Activated T-cell treated with anti-CD3 and anti-CD28 coated beads, Interleukin-2, amount 50 U/mL, for 24 hours (primary cell): Measurements from ENCODE around the gene ARHGAP12.

Experiments used
- DNase-seq: peaks from one replicate; pipeline ENCODE4 v3.0.0-alpha.2; 2020
- H3K27ac Mint-ChIP-seq: 2 replicates; pipeline ENCODE4 v1.8.0; 2020; ENCODE audit warnings: mild to moderate bottlenecking, mixed read lengths
- H3K27me3 Mint-ChIP-seq: 2 replicates; pipeline ENCODE4 v1.8.0; 2020; ENCODE audit warnings: mixed read lengths
- H3K36me3 Mint-ChIP-seq: 2 replicates; pipeline ENCODE4 v1.8.0; 2020; ENCODE audit warnings: low read depth, mixed read lengths
- H3K4me1 Mint-ChIP-seq: 2 replicates; pipeline ENCODE4 v1.8.0; 2020; ENCODE audit warnings: low read depth, mixed read lengths
- H3K4me3 Mint-ChIP-seq: 2 replicates; pipeline ENCODE4 v1.8.0; 2020; ENCODE audit warnings: mild to moderate bottlenecking, moderate library complexity, mixed read lengths
- H3K9me3 Mint-ChIP-seq: 2 replicates; pipeline ENCODE4 v1.8.0; 2020; ENCODE audit warnings: mixed read lengths

The ARHGAP12 gene

GRCh38 chr10:31956200-31956946, 27.7 kb upstream of the ARHGAP12 start:
- H3K9me3 Mint-ChIP-seq, result peaks cover 12% of the 10 kb centered on the region
- DNase-seq, result no peak
- no peak overlapping the region for H3K27ac Mint-ChIP-seq
- H3K4me3 Mint-ChIP-seq, result no peak overlapping the region
- H3K36me3 Mint-ChIP-seq, result peaks cover 2% of the 10 kb centered on the region
- peaks cover 9% of the 10 kb centered on the region for H3K4me1 Mint-ChIP-seq
- H3K27me3 Mint-ChIP-seq, result no peaks in the 10 kb centered on the region

- peaks cover 19% of the 10 kb centered on the region for H3K9me3 Mint-ChIP-seq
- no peak overlapping the region for H3K27ac Mint-ChIP-seq
- H3K27me3 Mint-ChIP-seq, result no peaks in the 10 kb centered on the region
- H3K4me1 Mint-ChIP-seq, result peaks cover 6% of the 10 kb centered on the region
- H3K36me3 Mint-ChIP-seq, result peaks cover 2% of the 10 kb centered on the region
- no peak overlapping the region for H3K4me3 Mint-ChIP-seq
- DNase-seq, result no peak
Measured at GRCh38 chr10:31954410-31955191, 26.0 kb upstream of the ARHGAP12 start.

GRCh38 chr10:31953480-31953879, 24.8 kb upstream of the ARHGAP12 start:
- peaks cover 19% of the 10 kb centered on the region for H3K9me3 Mint-ChIP-seq
- no peaks in the 10 kb centered on the region for H3K27me3 Mint-ChIP-seq

GRCh38 chr10:31953080-31953479, 24.4 kb upstream of the ARHGAP12 start:
- H3K4me3 Mint-ChIP-seq, result no peak overlapping the region
- no peak for DNase-seq
- H3K27ac Mint-ChIP-seq, result no peak overlapping the region
- H3K27me3 Mint-ChIP-seq, result no peaks in the 10 kb centered on the region
- H3K36me3 Mint-ChIP-seq, result peaks cover 2% of the 10 kb centered on the region
- H3K9me3 Mint-ChIP-seq, result peaks cover 19% of the 10 kb centered on the region
- peaks cover 6% of the 10 kb centered on the region for H3K4me1 Mint-ChIP-seq

More at GRCh38 chr10:31953480-31953879, 24.8 kb upstream of the ARHGAP12 start:
- DNase-seq, result no peak
- Mint-ChIP-seq H3K4me1 (peaks cover 6% of the 10 kb centered on the region), H3K27ac (no peak overlapping the region), H3K4me3 (no peak overlapping the region), H3K36me3 (peaks cover 2% of the 10 kb centered on the region)

- H3K9me3 Mint-ChIP-seq, result peaks cover 19% of the 10 kb centered on the region
Measured at GRCh38 chr10:31952066-31952465, 23.4 kb upstream of the ARHGAP12 start.

GRCh38 chr10:31949266-31949665, 20.6 kb upstream of the ARHGAP12 start:
- Mint-ChIP-seq H3K4me1 (peaks cover 7% of the 10 kb centered on the region), H3K27ac (no peak overlapping the region), H3K9me3 (peaks cover 13% of the 10 kb centered on the region), H3K4me3 (no peak overlapping the region), H3K27me3 (no peaks in the 10 kb centered on the region), H3K36me3 (no peaks in the 10 kb centered on the region)
- no peak for DNase-seq

More at GRCh38 chr10:31952066-31952465, 23.4 kb upstream of the ARHGAP12 start:
- no peak for DNase-seq
- H3K4me3 Mint-ChIP-seq, result no peak overlapping the region
- no peak overlapping the region for H3K27ac Mint-ChIP-seq
- H3K4me1 Mint-ChIP-seq, result peaks cover 6% of the 10 kb centered on the region
- no peaks in the 10 kb centered on the region for H3K27me3 Mint-ChIP-seq
- H3K36me3 Mint-ChIP-seq, result peaks cover 2% of the 10 kb centered on the region

- no peaks in the 10 kb centered on the region for H3K27me3 Mint-ChIP-seq
- no peak overlapping the region for H3K27ac Mint-ChIP-seq
- no peaks in the 10 kb centered on the region for H3K36me3 Mint-ChIP-seq
- DNase-seq, result no peak
- H3K4me3 Mint-ChIP-seq, result no peak overlapping the region
- H3K9me3 Mint-ChIP-seq, result peaks cover 7% of the 10 kb centered on the region
- H3K4me1 Mint-ChIP-seq, result peaks cover 7% of the 10 kb centered on the region
Measured at GRCh38 chr10:31948021-31948420, 19.4 kb upstream of the ARHGAP12 start.

- Mint-ChIP-seq H3K4me3 (no peak overlapping the region), H3K27ac (no peak overlapping the region), H3K4me1 (peaks cover 7% of the 10 kb centered on the region), H3K9me3 (peaks cover 7% of the 10 kb centered on the region), H3K27me3 (no peaks in the 10 kb centered on the region), H3K36me3 (no peaks in the 10 kb centered on the region)
- no peak for DNase-seq
Measured at GRCh38 chr10:31947144-31947926, 18.7 kb upstream of the ARHGAP12 start.

GRCh38 chr10:31945392-31945791, 16.8 kb upstream of the ARHGAP12 start:
- no peaks in the 10 kb centered on the region for H3K9me3 Mint-ChIP-seq
- H3K36me3 Mint-ChIP-seq, result no peaks in the 10 kb centered on the region
- no peak for DNase-seq
- no peak overlapping the region for H3K4me3 Mint-ChIP-seq
- H3K27ac Mint-ChIP-seq, result no peak overlapping the region
- no peaks in the 10 kb centered on the region for H3K27me3 Mint-ChIP-seq
- peaks cover 15% of the 10 kb centered on the region for H3K4me1 Mint-ChIP-seq

GRCh38 chr10:31944071-31944433, 15.4 kb upstream of the ARHGAP12 start:
- no peak overlapping the region for H3K27ac Mint-ChIP-seq
- no peaks in the 10 kb centered on the region for H3K27me3 Mint-ChIP-seq
- no peak overlapping the region for H3K4me3 Mint-ChIP-seq
- no peak for DNase-seq
- no peaks in the 10 kb centered on the region for H3K36me3 Mint-ChIP-seq
- H3K4me1 Mint-ChIP-seq, result peaks cover 15% of the 10 kb centered on the region
- no peaks in the 10 kb centered on the region for H3K9me3 Mint-ChIP-seq

GRCh38 chr10:31942892-31943291, 14.3 kb upstream of the ARHGAP12 start:
- Mint-ChIP-seq H3K27ac (no peak overlapping the region), H3K4me1 (peaks cover 15% of the 10 kb centered on the region), H3K36me3 (no peaks in the 10 kb centered on the region), H3K4me3 (no peak overlapping the region), H3K9me3 (no peaks in the 10 kb centered on the region), H3K27me3 (no peaks in the 10 kb centered on the region)
- DNase-seq, result no peak

- Mint-ChIP-seq H3K27me3 (no peaks in the 10 kb centered on the region), H3K36me3 (no peaks in the 10 kb centered on the region), H3K4me3 (no peak overlapping the region), H3K4me1 (peaks cover 15% of the 10 kb centered on the region), H3K9me3 (no peaks in the 10 kb centered on the region), H3K27ac (no peak overlapping the region)
- no peak for DNase-seq
Measured at GRCh38 chr10:31942435-31942834, 13.8 kb upstream of the ARHGAP12 start.

- Mint-ChIP-seq H3K27ac (no peak overlapping the region), H3K4me1 (peaks cover 15% of the 10 kb centered on the region), H3K9me3 (no peaks in the 10 kb centered on the region), H3K36me3 (no peaks in the 10 kb centered on the region), H3K27me3 (no peaks in the 10 kb centered on the region), H3K4me3 (no peak overlapping the region)
- no peak for DNase-seq
Measured at GRCh38 chr10:31940839-31941653, 12.4 kb upstream of the ARHGAP12 start.
